Measurements from ENCODE around the gene KRT1. TPM values are rescaled to one million over a fixed set of nuclear protein-coding genes. Genes with fewer than 3 reads are reported as not detected.
"Not testable (repeated sequence)": the region's sequence is repeated elsewhere in the genome, so short reads cannot be mapped to it uniquely, and the experiment has no call there.

Gene KRT1
- total RNA-seq, 2 experiments from 2014 or later, result not detected

DNA sequence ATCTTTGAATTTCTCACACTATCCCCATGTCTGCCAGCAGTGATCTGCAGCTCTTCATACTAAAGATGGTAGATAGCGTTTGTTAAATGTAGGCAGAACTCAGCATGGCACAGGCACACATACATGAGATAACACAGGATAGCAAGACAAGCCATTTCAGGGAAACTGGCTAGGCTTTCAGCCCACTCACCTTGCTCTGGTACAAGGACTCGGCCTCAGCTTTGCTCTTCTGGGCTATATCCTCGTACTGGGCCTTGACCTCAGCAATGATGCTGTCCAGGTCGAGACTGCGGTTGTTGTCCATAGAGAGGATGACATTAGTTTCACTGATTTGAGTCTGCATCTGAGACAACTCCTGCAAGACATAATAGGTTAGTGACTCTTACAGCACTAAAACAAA is 3.1 kb downstream of the KRT1 start:
- CTCF ChIA-PET, result no interaction called here
- Mint-ChIP-seq H3K27me3 (peaks cover 7% of the 10 kb centered on the region), H3K4me1 (ENCODE audit: low read depth) (peaks cover 11% of the 10 kb centered on the region), H3K4me3 (no peak overlapping the region), H3K36me3 (no peaks in the 10 kb centered on the region), H3K9me3 (no peaks in the 10 kb centered on the region), H3K27ac (no peak overlapping the region)
- POLR2A ChIA-PET, result no interaction called here
- intact Hi-C loops (cut with micrococcal nuclease), result no loop called here
- no peak for DNase-seq

DNA sequence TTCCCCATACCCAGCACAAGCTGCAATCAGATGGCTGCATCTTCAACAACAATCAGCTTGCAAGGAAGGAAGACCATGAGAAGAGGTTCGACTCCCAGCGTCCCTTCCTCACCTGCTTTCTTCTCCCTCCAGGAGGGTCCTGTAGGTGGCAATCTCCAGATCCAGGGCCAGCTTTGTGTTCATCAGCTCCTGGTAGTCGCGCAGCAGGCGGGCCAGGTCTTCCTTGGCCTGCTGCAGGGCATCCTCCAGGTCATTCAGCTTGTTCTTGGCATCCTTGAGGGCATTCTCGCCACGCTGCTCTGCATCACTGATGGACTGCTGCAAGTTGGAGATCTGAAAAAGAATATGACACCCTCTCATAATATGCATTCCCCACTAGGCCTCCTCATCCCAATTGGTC is 4.0 kb downstream of the KRT1 start:
- Mint-ChIP-seq H3K4me1 (ENCODE audit: low read depth) (peaks cover 4% of the 10 kb centered on the region), H3K27ac (no peak overlapping the region)

DNA sequence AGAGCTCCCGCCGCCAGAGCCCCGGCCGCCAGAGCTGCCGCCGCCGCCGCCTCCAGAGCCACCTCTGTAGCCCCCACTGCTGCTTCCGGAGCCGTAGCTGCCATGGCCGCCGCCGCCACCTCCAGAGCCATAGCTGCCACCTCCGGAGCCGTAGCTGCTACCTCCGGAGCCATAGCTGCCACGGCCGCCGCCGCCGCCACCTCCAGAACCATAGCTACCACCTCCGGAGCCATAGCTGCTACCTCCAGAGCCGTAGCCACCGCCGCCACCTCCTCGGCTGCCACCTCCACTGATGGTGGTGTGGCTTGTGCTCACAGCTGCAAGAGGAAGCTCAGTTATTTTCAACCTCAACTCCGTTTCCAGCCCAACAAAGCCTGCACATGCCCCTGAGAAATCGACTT is 4.9 kb downstream of the KRT1 start:
- intact Hi-C loops (cut with micrococcal nuclease), result no loop called here
- no peak overlapping the region for H3K4me3 Mint-ChIP-seq
- H3K36me3 Mint-ChIP-seq, result no peaks in the 10 kb centered on the region
- no peaks in the 10 kb centered on the region for H3K9me3 Mint-ChIP-seq
- H3K4me1 Mint-ChIP-seq (ENCODE audit: low read depth), result no peaks in the 10 kb centered on the region
- POLR2A ChIA-PET, result no interaction called here
- DNase-seq, result no peak
- no peak overlapping the region for H3K27ac Mint-ChIP-seq
- CTCF ChIA-PET, result interaction anchor here (1.4 kb wide), 1 partner anchor 204 kb away, joined by 4 read pairs; no protein-coding TSS in a partner anchor
- H3K27me3 Mint-ChIP-seq, result peaks cover 7% of the 10 kb centered on the region

More for the DNA sequence above, 4.0 kb downstream of the KRT1 start:
- intact Hi-C loops (cut with micrococcal nuclease), result no loop called here
- POLR2A ChIA-PET, result no interaction called here
- Mint-ChIP-seq H3K27me3 (peaks cover 7% of the 10 kb centered on the region), H3K9me3 (no peaks in the 10 kb centered on the region), H3K4me3 (no peak overlapping the region), H3K36me3 (no peaks in the 10 kb centered on the region)
- no peak for DNase-seq
- CTCF ChIA-PET, result interaction anchor here (1.4 kb wide), 1 partner anchor 204 kb away, joined by 4 read pairs; no protein-coding TSS in a partner anchor

DNA sequence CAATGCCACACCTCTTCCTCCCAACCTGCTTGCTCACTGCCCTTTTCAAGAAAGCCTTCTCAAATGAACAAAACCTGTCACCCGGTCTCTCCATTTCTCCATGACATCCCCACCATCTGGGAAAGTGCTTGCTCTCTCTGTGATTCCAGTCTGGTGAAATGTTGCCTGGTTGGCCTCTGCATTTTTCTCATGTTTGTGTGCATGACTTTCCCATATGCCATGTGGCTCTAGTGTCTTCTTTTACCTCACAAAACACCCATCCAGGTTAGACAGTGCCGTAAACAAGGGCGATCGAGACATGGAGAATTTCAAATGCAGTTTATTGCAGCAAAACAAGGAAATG is 5.8 kb downstream of the KRT1 start:
- no peak for DNase-seq
- no peak overlapping the region for H3K4me3 Mint-ChIP-seq
- ChIA-PET CTCF (no interaction called here), POLR2A (no interaction called here)
- peaks cover 4% of the 10 kb centered on the region for H3K27me3 Mint-ChIP-seq
- intact Hi-C loops (cut with micrococcal nuclease), result no loop called here
- no peak overlapping the region for H3K27ac Mint-ChIP-seq
- H3K9me3 Mint-ChIP-seq, result no peaks in the 10 kb centered on the region
- H3K4me1 Mint-ChIP-seq (ENCODE audit: low read depth), result no peaks in the 10 kb centered on the region
- no peaks in the 10 kb centered on the region for H3K36me3 Mint-ChIP-seq

DNA sequence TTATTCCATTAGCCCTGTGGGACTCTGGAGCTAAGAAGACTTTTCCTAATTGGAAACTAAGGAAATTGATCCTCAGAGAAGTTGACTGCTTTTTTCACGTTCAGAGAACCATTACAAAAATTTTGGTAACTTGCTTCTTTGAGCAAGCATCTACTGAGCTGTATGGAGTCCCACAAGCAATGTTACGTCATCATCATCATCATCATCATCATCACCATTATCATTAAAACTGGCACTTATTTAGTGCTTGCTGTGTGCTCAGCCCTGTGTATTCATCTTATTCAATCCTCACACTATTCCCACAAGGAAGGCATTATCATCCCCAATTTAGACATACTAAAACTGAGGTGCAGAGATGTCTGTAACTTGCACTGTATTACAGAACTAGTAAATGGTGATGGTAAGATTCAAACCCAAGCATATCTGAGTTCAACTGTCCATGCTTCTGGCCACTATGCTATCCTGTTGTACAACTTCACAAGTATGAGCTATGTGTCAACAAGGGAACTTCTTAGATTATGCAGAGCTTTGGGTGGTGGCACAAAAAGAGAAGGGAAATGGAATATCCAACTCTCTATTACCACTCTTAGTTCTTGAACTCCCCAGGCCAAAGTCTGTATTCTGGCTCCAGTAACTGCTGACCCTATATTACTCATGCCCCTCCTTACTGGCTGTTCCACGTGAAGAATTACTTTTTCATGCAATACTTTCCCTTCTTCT is 6.3 kb downstream of the KRT1 start:
- Mint-ChIP-seq H3K4me1 (ENCODE audit: low read depth) (no peaks in the 10 kb centered on the region), H3K9me3 (no peaks in the 10 kb centered on the region), H3K27ac (no peak overlapping the region), H3K36me3 (no peaks in the 10 kb centered on the region), H3K27me3 (peaks cover 3% of the 10 kb centered on the region), H3K4me3 (no peak overlapping the region)
- ChIA-PET CTCF (no interaction called here), POLR2A (no interaction called here)
- no peak for DNase-seq
- intact Hi-C loops (cut with micrococcal nuclease), result no loop called here

DNA sequence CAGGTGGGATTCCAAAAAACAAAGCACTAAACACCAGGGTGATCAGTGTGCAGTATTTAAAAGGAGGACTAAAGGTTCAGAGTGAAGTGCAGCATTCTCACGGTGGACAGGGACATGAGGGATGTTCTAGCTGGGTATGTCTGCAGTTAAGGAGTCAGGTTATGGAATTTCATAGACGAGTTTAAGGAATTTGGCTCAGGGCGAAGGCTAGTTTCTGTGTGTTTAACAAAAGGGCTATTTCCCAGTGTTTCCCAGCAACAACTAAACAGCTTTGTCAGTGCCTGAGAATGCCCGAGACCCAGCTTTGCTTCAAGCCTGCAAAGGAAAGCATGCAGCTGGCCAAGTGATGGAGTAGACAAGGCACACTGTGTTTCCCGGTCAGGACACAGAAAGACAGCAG is 7.0 kb downstream of the KRT1 start:
- no peaks in the 10 kb centered on the region for H3K4me1 Mint-ChIP-seq (ENCODE audit: low read depth)
- H3K27ac Mint-ChIP-seq, result no peak overlapping the region
- CTCF ChIA-PET, result no interaction called here
- DNase-seq, result no peak
- no peaks in the 10 kb centered on the region for H3K36me3 Mint-ChIP-seq
- H3K9me3 Mint-ChIP-seq, result no peaks in the 10 kb centered on the region
- no peak overlapping the region for H3K4me3 Mint-ChIP-seq
- peaks cover 3% of the 10 kb centered on the region for H3K27me3 Mint-ChIP-seq
- intact Hi-C loops (cut with micrococcal nuclease), result no loop called here
- POLR2A ChIA-PET, result no interaction called here

DNA sequence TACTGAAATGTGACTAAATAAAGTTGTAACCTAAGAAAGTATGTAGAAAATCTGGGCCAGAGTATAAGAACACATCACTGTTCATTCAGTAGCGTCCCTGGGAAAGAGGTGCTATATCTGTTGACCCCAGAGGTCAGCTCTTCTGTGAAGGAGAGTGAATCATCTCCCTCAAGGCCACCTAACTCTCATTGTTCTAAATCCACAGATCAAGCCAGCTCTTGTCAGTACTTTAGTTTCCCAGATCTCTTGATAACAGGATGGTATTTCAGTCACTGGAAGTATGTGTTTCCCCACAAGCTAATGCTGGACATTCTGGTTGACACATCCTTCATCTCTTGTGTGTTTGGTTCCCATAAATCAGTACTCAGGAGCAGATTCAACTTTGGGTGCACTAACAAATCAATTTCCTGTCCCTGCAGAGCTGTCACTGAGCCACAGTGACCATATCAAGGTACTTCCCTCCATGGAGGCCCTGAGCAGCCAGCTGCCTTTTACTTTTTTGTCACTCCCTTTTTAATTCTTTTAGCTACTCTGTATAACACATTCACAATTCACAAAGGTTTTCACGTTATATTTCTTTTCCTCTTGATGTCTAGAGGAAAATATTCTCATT is 7.8 kb downstream of the KRT1 start:
- Mint-ChIP-seq H3K4me3 (no peak overlapping the region), H3K4me1 (ENCODE audit: low read depth) (no peaks in the 10 kb centered on the region), H3K27me3 (no peaks in the 10 kb centered on the region), H3K27ac (no peak overlapping the region), H3K36me3 (no peaks in the 10 kb centered on the region), H3K9me3 (no peaks in the 10 kb centered on the region)
- intact Hi-C loops (cut with micrococcal nuclease), result no loop called here
- ChIA-PET CTCF (no interaction called here), POLR2A (no interaction called here)
- no peak for DNase-seq

DNA sequence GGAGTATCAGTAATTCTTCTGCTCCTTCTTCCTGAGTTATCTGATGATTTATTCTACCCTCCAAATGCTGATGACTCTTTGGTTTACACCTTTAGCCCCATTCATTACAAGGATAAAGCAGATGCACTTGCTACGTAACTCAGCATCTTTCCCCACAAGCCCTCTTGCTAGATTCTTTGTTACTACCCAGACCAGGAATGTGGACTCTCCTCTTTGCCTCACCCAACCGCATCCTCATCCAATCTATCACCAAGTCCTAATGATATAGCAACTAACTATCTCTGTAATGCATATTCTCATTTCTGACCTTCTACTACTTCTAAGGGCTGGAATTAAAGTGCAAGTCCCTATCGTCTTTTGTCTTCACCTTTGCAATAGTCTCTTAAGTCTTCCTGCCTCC is 9.2 kb downstream of the KRT1 start:
- Mint-ChIP-seq H3K36me3 (no peaks in the 10 kb centered on the region), H3K4me1 (ENCODE audit: low read depth) (no peaks in the 10 kb centered on the region), H3K9me3 (no peaks in the 10 kb centered on the region), H3K4me3 (no peak overlapping the region), H3K27ac (no peak overlapping the region), H3K27me3 (no peaks in the 10 kb centered on the region)
- DNase-seq, result no peak
- intact Hi-C loops (cut with micrococcal nuclease), result no loop called here
- ChIA-PET POLR2A (no interaction called here), CTCF (no interaction called here)

DNA sequence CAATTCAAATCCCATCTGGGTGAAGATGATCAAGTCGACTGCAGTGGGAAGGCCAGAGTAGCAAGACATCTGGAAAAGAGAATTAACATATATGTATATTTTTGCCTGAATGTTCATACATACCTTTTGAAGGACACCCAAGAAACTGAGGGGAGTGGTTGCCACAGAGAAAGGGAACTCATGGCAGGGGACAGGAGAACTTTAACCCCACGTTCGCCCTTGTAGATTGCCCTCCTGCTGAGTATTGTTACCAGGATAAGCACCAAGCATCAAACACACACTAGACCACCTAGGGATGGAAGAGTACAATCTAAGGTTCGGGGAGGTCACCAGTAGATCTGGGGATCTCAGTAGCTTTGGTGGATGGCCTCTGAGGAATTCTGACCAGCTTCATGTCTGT is 9.7 kb downstream of the KRT1 start:
- H3K27me3 Mint-ChIP-seq, result no peaks in the 10 kb centered on the region
- H3K4me1 Mint-ChIP-seq (ENCODE audit: low read depth), result no peaks in the 10 kb centered on the region
- intact Hi-C loops (cut with micrococcal nuclease), result no loop called here
- DNase-seq, result no peak
- no peaks in the 10 kb centered on the region for H3K9me3 Mint-ChIP-seq
- H3K36me3 Mint-ChIP-seq, result no peaks in the 10 kb centered on the region
- CTCF ChIA-PET, result no interaction called here
- H3K4me3 Mint-ChIP-seq, result no peak overlapping the region
- H3K27ac Mint-ChIP-seq, result no peak overlapping the region
- POLR2A ChIA-PET, result no interaction called here

DNA sequence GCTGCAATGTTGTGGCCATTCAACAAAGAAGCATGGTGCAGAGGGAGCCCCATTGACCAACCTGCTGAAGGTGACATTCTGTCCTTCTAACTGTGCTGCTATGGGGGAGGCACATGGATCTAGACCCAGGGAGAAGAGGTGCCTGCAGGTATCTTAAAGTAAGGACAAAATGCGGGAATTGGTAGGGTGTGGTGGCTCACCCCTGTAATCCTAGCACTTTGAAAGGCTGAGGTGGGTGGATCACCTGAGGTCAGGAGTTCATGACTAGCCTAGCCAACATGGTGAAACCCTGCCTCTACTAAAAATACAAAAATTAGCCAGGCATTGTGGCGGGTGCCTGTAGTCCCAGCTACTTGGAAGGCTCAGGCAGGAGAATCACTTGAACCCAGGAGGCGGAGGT is 10.3 kb downstream of the KRT1 start:
- intact Hi-C loops (cut with micrococcal nuclease); H3K4me3 Mint-ChIP-seq; H3K36me3 Mint-ChIP-seq; H3K27me3 Mint-ChIP-seq; H3K4me1 Mint-ChIP-seq (ENCODE audit: low read depth); H3K27ac Mint-ChIP-seq; H3K9me3 Mint-ChIP-seq; DNase-seq; POLR2A ChIA-PET; CTCF ChIA-PET: not testable (repeated sequence)

DNA sequence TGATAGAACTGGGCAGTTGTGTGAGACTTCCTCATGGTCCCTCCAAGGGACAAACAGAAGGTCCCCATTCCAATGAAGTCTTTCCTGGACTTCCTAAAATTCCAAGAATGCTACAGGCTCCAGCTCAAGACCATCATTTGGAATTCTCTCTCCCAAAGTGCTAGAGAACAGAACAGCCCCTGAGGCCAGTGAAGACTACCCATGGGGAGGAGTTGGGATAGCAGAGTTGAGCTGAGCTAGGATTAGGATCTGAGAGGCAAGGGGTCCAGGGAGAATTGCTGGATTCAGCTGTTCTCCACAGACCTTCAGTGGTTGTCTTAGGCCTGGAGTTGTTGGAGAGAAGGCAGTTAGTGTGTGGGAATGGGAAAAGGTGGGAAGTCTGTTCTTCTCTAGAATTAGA is 10.8 kb downstream of the KRT1 start:
- ChIA-PET POLR2A (interaction anchor here (0.5 kb wide), 1 partner anchor 61 kb away, joined by 3 read pairs; no protein-coding TSS in a partner anchor), CTCF (no interaction called here)
- Mint-ChIP-seq H3K27me3 (no peaks in the 10 kb centered on the region), H3K27ac (no peak overlapping the region), H3K36me3 (no peaks in the 10 kb centered on the region), H3K4me1 (ENCODE audit: low read depth) (no peaks in the 10 kb centered on the region), H3K4me3 (no peak overlapping the region), H3K9me3 (no peaks in the 10 kb centered on the region)
- DNase-seq, result no peak
- intact Hi-C loops (cut with micrococcal nuclease), result no loop called here

DNA sequence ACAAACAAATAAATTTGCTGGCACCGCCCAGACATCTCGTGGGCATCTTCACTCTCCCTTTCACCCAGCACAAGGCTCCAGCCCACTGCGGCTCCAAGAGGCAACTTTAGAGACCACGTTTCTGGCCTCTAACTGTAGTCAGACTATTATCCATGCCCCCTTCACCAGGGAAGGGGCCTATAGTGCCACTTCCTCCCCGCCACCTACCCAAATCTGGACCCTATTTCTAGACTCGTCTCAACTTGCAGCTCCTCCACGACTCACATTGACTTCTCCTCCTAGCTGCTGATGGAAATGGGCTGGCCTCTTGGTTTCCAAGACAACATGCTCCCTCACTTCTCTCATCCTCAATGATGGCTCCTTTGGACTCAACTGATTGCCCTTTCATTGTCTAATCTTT is 12.3 kb downstream of the KRT1 start:
- ChIA-PET POLR2A (interaction anchor here (0.6 kb wide), 1 partner anchor 61 kb away, joined by 3 read pairs; no protein-coding TSS in a partner anchor), CTCF (no interaction called here)
- H3K36me3 Mint-ChIP-seq, result no peaks in the 10 kb centered on the region
- H3K4me1 Mint-ChIP-seq (ENCODE audit: low read depth), result no peaks in the 10 kb centered on the region
- H3K27ac Mint-ChIP-seq, result no peak overlapping the region
- H3K4me3 Mint-ChIP-seq, result no peak overlapping the region
- no peaks in the 10 kb centered on the region for H3K9me3 Mint-ChIP-seq
- DNase-seq, result no peak
- intact Hi-C loops (cut with micrococcal nuclease), result no loop called here
- no peaks in the 10 kb centered on the region for H3K27me3 Mint-ChIP-seq

DNA sequence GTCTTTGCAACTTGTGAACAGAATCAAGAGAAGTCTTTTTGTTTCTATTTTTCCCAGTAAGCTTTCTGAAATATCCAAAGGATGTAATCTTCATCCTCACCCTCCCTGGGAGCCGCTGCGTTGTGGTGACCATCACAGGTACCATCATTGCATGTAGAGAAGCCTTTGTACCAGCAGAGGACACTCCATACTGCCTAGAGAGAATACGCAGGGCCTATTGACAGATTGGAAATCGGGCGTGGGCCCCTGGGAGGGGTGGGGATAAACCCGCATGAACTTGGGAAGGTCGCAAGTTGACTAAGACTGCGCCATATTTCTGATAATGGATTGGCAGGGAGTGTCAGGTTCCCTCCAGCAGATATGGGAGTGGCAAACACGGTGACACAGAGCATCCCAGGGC is 12.7 kb downstream of the KRT1 start:
- intact Hi-C loops (cut with micrococcal nuclease), result no loop called here
- H3K36me3 Mint-ChIP-seq, result no peaks in the 10 kb centered on the region
- no peak overlapping the region for H3K27ac Mint-ChIP-seq
- ChIA-PET POLR2A (no interaction called here), CTCF (interaction anchor here (1.1 kb wide), 1 partner anchor 203 kb away, joined by 4 read pairs; no protein-coding TSS in a partner anchor)
- no peaks in the 10 kb centered on the region for H3K9me3 Mint-ChIP-seq
- no peak for DNase-seq
- no peaks in the 10 kb centered on the region for H3K4me1 Mint-ChIP-seq (ENCODE audit: low read depth)
- H3K27me3 Mint-ChIP-seq, result no peaks in the 10 kb centered on the region
- no peak overlapping the region for H3K4me3 Mint-ChIP-seq

Data from activated CD4-positive, alpha-beta memory T cell treated with anti-CD3 and anti-CD28 coated beads for 36 hours (primary cell).